Measurements from ENCODE around the gene ASTN2.

Gene ASTN2

GRCh38 chr9:116608064-116608463, 806.8 kb downstream of the ASTN2 start:
- TF ChIP-seq CTCF (conservative IDR thresholded peaks at IDR 0.05; ENCODE audit: low read depth, low read length): no peak
- no peak overlapping the region for H3K4me3 ChIP-seq (ENCODE audit: low read length)
- no peak for DNase-seq (ENCODE audit: low read depth)

- no peak for DNase-seq (ENCODE audit: low read depth)
- no peak overlapping the region for H3K4me3 ChIP-seq (ENCODE audit: low read length)
- TF ChIP-seq CTCF (conservative IDR thresholded peaks at IDR 0.05; ENCODE audit: low read depth, low read length): no peak
Observed at GRCh38 chr9:116605904-116606341, 808.9 kb downstream of the ASTN2 start.

GRCh38 chr9:116605060-116605459, 809.8 kb downstream of the ASTN2 start:
- H3K4me3 ChIP-seq (ENCODE audit: low read length): no peak overlapping the region
- TF ChIP-seq CTCF (conservative IDR thresholded peaks at IDR 0.05; ENCODE audit: low read depth, low read length): no peak
- DNase-seq (ENCODE audit: low read depth): no peak

GRCh38 chr9:116604251-116604650, 810.6 kb downstream of the ASTN2 start:
- TF ChIP-seq CTCF (conservative IDR thresholded peaks at IDR 0.05; ENCODE audit: low read depth, low read length): no peak
- no peak for DNase-seq (ENCODE audit: low read depth)

GRCh38 chr9:116599342-116599884, 815.4 kb downstream of the ASTN2 start:
- TF ChIP-seq CTCF (conservative IDR thresholded peaks at IDR 0.05; ENCODE audit: low read depth, low read length): no peak
- DNase-seq (ENCODE audit: low read depth): no peak

More at GRCh38 chr9:116604251-116604650, 810.6 kb downstream of the ASTN2 start:
- H3K4me3 ChIP-seq (ENCODE audit: low read length): no peak overlapping the region

GRCh38 chr9:116596646-116597045, 818.2 kb downstream of the ASTN2 start:
- H3K4me3 ChIP-seq (ENCODE audit: low read length): no peak overlapping the region
- TF ChIP-seq CTCF (conservative IDR thresholded peaks at IDR 0.05; ENCODE audit: low read depth, low read length): no peak
- no peak for DNase-seq (ENCODE audit: low read depth)

More at GRCh38 chr9:116599342-116599884, 815.4 kb downstream of the ASTN2 start:
- no peak overlapping the region for H3K4me3 ChIP-seq (ENCODE audit: low read length)

- no peak for TF ChIP-seq CTCF (conservative IDR thresholded peaks at IDR 0.05; ENCODE audit: low read depth, low read length)
- DNase-seq (ENCODE audit: low read depth): no peak
- H3K4me3 ChIP-seq (ENCODE audit: low read length): no peak overlapping the region
Observed at GRCh38 chr9:116594547-116594946, 820.3 kb downstream of the ASTN2 start.

All from retinal pigment epithelial cell (primary cell).